T-helper 1 cell treated with Interleukin-12 subunit alpha and Interleukin-12 subunit beta and Interleukin-4 antibody, amounts not matched to agents 30 ng/mL and 1 ng/mL, for 36 hours (primary cell): Measurements from ENCODE around the gene PTGDS. TPM values are rescaled to one million over a fixed set of nuclear protein-coding genes. Genes with fewer than 3 reads are reported as not detected.
"Not testable (repeated sequence)": the region's sequence is repeated elsewhere in the genome, so short reads cannot be mapped to it uniquely, and the experiment has no call there.

ENCODE experiments used
- intact Hi-C: fragments of 100-400 bp; cut with micrococcal nuclease; formaldehyde crosslinking; loops from one replicate; pipeline ENCODE4 v1.15.1; 2024
- total RNA-seq: library from RNA; stranded (reverse); gene quantifications from 2 replicates; pipeline ENCODE4 v1.2.3, GENCODE V29; 2022

Gene PTGDS
- total RNA-seq, 1 donor from 2014 or later = 5.2 TPM

DNA sequence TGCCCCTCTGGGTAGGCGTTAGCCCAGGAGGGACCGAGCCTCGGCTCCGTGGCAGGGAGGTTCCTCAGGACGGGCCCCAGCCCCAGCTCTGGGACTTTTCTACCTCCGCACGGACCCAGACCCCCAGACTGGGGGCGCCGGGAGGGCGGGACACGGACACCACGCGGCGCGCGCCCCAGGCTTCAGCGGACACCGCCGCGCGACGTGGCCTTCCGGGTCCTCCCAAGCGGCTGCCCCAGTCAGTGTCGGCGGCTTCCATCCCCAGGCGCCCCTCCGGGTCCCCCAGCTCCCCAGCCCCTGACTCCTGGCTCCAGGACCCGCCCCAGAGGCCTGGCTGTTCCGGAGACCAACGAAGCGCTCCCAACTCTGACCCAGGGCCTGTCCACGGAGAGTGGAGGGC lies 8.5 kb downstream of the PTGDS start:
- intact Hi-C loops = no loop called here

DNA sequence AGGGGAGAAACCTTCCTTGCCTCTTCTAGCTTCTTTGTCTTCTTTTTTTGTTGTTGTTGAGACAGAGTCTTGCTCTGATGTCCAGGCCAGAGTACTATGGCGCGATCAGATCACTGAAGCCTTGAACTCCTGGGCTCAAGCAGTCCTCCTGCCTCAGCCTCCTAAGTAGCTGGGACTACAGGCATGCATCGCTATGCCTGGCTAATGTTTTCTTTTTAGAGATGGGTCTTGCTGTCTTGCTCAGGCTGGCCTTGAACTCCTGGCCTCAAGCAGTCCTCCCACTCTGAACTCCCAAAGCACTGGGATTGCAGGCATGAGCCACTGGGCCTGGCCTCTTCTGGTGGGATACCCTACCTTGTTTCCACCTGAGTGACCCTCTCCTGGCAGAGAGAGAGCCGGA lies 11.6 kb downstream of the PTGDS start:
- intact Hi-C loops = no loop called here

- intact Hi-C loops = loop anchor here (5.0 kb wide), 5 partner anchors 88 to 617 kb away; partner anchors contain the start of genes ARRDC1, MAN1B1 and TUBB4B
Measured at GRCh38 chr9:136990242-136990911, 13.1 kb downstream of the PTGDS start.

GRCh38 chr9:136991993-136992818 lies 14.9 kb downstream of the PTGDS start, which contains the start of gene PAXX:
Gene PAXX, plus strand, starts transcription at chr9:136992422. Its CDS starts 22 bp downstream, at chr9:136992444.
- intact Hi-C loops = loop anchor here (1.0 to 5.0 kb wide), 15 partner anchors 8 to 615 kb away; partner anchors contain the start of genes ARRDC1, FBXW5, MAN1B1 and PHPT1

- intact Hi-C loops = loop anchor here (1.0 to 5.0 kb wide), 14 partner anchors 7 to 614 kb away; partner anchors contain the start of genes ARRDC1, FBXW5, MAN1B1 and PHPT1
Measured at GRCh38 chr9:136992819-136993369, 15.6 kb downstream of the PTGDS start.

- intact Hi-C loops = loop anchor here (5.0 kb wide), 5 partner anchors 92 to 613 kb away; partner anchors contain the start of genes ARRDC1, MAN1B1 and TUBB4B
Measured at GRCh38 chr9:136994180-136994887, 17.0 kb downstream of the PTGDS start.

DNA sequence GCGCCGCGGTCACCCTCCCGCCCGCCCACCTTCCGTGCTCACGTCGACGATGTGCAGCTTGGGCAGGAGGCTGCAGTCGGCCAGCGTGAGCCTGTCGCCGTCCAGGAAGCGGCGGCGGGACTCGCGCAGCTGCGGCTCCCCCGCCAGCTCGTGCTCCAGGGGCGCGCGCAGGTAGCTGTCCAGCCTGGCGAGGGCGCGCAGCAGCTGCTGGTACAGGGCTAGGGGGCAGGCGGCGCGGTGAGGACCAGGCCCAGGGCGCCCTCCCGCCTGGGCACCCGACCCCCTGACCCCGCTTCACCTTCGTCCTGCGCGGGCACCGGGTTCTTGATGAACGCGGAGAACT lies 17.6 kb downstream of the PTGDS start:
- intact Hi-C loops = loop anchor here (5.0 kb wide), 5 partner anchors 92 to 612 kb away; partner anchors contain the start of genes ARRDC1, MAN1B1 and TUBB4B

DNA sequence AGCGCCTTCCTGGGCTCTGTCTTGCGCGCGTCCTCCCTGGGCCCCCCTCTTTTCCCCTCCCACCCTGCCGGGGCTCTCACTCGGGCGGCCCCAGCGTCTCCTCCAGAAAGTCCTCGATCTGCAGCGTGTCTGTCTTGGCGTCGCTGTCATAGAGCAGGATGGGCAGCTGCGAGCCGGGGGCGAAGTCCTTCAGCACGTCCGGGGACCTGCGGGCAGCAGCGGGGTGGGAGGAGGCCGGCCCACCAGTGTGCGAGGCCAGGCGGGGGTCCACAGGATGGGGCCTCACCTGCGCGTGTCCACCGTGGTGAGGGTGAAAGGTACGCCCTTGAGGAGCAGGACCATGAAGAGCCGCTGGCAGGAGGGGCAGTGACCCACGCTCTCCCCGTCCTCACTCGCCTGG lies 18.1 kb downstream of the PTGDS start:
- intact Hi-C loops = no loop called here

GRCh38 chr9:136995772-136996311 lies 18.5 kb downstream of the PTGDS start:
- intact Hi-C loops = no loop called here

- intact Hi-C loops = loop anchor here (1.0 kb wide), 1 partner anchor 209 kb away; no protein-coding TSS in a partner anchor
Measured at GRCh38 chr9:136996361-136997292, 19.3 kb downstream of the PTGDS start, which contains the start of gene CLIC3. Gene CLIC3, minus strand, starts transcription at chr9:136996568. Its CDS starts 25 bp downstream, at chr9:136996543.

- intact Hi-C loops = loop anchor here (1.0 kb wide), 1 partner anchor 210 kb away; no protein-coding TSS in a partner anchor
Measured at GRCh38 chr9:136997371-136997770, 20.1 kb downstream of the PTGDS start.

- intact Hi-C loops = loop anchor here (1.0 kb wide), 1 partner anchor 211 kb away; no protein-coding TSS in a partner anchor
Measured at GRCh38 chr9:136997830-136998234, 20.5 kb downstream of the PTGDS start.

GRCh38 chr9:137000177-137000930 lies 23.1 kb downstream of the PTGDS start:
- intact Hi-C loops = loop anchor here (1.0 kb wide), 3 partner anchors 8 to 98 kb away; partner anchors contain the start of gene PAXX

DNA sequence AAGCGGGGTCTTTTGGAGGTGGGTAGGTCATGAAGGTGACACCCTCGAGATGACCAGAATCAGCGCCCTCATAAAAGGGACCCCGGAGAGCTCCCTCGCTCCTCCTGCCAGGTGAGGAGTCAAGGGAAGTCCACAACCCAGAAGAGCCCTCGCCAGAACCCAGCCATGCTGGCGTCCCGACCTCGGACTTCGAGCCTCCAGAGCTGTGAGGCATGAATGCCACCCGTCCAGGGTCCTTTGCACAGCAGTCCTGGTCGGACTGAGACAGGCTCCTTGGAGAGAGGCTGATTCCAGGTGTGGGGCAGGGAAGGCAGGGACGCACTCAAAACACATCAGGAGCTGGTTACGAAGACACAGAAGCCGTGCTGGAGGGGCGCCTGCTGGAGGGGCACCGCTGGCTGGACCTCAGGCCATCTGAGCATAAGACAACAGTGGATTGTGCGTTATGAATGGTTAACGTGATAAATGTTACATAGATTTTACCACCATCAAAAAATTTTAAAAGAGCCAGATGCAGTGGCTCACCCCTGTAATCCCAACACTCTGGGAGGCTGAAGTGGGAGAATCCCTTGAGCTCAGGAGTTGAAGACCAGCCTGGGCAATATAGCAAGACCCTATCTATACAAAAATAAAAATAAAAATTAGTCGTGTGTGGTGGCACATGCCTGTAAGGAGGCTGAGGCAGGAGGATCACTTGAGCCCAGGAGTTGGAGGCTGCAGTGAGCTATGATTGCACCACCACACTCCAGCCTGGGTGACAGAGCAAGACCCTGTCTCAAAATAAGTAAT lies 24.7 kb downstream of the PTGDS start:
- intact Hi-C loops = no loop called here

DNA sequence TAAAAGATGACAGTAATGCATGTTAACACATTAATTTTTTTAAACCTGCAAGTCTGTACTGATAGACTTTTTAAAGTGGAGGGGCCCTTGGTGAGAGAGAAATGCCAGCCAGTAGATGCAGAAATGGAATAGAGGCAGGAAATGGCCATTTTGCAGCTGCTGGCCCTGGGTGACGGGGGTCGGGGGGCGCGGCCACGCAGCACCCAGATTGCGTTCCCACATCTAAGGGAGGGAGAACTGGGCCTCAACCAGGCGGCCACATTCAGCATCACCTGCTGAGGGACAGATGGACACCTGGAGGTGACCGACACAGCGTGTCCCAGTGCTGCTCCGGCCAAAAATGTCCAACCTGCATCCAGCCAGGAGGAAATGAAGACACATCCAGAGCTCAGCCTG lies 25.3 kb downstream of the PTGDS start:
- intact Hi-C loops = no loop called here

- intact Hi-C loops = not testable (repeated sequence)
Measured at GRCh38 chr9:137004285-137004684, 27.0 kb downstream of the PTGDS start.

- intact Hi-C loops = no loop called here
Measured at GRCh38 chr9:137006116-137007003, 29.1 kb downstream of the PTGDS start.
